ENCODE data around the gene THBD.

The THBD gene

GRCh38 chr20:23007462-23007861 is 42.0 kb downstream of the THBD start:
- TF ChIP-seq CTCF (IDR thresholded peaks at IDR 0.05; ENCODE audit: low read depth, low read length, missing control alignments): no peak
- no peak overlapping the region for H3K4me3 ChIP-seq (ENCODE audit: low read depth, low read length)
- no peak for DNase-seq (ENCODE audit: low read depth)
- in situ Hi-C loops (cut with HindIII; ENCODE audit: low sequenced_read_pairs): no loop called here

GRCh38 chr20:23005776-23006175 is 43.7 kb downstream of the THBD start:
- DNase-seq (ENCODE audit: low read depth): no peak
- no peak overlapping the region for H3K4me3 ChIP-seq (ENCODE audit: low read depth, low read length)
- no peak for TF ChIP-seq CTCF (IDR thresholded peaks at IDR 0.05; ENCODE audit: low read depth, low read length, missing control alignments)
- in situ Hi-C loops (cut with HindIII; ENCODE audit: low sequenced_read_pairs): no loop called here

GRCh38 chr20:23003881-23004460 is 45.5 kb downstream of the THBD start:
- DNase-seq (ENCODE audit: low read depth): no peak
- in situ Hi-C loops (cut with HindIII; ENCODE audit: low sequenced_read_pairs): no loop called here
- TF ChIP-seq CTCF (IDR thresholded peaks at IDR 0.05; ENCODE audit: low read depth, low read length, missing control alignments): no peak
- no peak overlapping the region for H3K4me3 ChIP-seq (ENCODE audit: low read depth, low read length)

GRCh38 chr20:23003077-23003635 is 46.3 kb downstream of the THBD start:
- in situ Hi-C loops (cut with HindIII; ENCODE audit: low sequenced_read_pairs): no loop called here

GRCh38 chr20:23002276-23002675 is 47.2 kb downstream of the THBD start:
- in situ Hi-C loops (cut with HindIII; ENCODE audit: low sequenced_read_pairs): no loop called here

More at GRCh38 chr20:23003077-23003635, 46.3 kb downstream of the THBD start:
- no peak overlapping the region for H3K4me3 ChIP-seq (ENCODE audit: low read depth, low read length)
- no peak for TF ChIP-seq CTCF (IDR thresholded peaks at IDR 0.05; ENCODE audit: low read depth, low read length, missing control alignments)
- DNase-seq (ENCODE audit: low read depth): no peak

GRCh38 chr20:23000232-23000947 is 49.1 kb downstream of the THBD start:
- no peak for DNase-seq (ENCODE audit: low read depth)
- in situ Hi-C loops (cut with HindIII; ENCODE audit: low sequenced_read_pairs): no loop called here

More at GRCh38 chr20:23002276-23002675, 47.2 kb downstream of the THBD start:
- no peak for DNase-seq (ENCODE audit: low read depth)
- no peak overlapping the region for H3K4me3 ChIP-seq (ENCODE audit: low read depth, low read length)
- TF ChIP-seq CTCF (IDR thresholded peaks at IDR 0.05; ENCODE audit: low read depth, low read length, missing control alignments): no peak

More at GRCh38 chr20:23000232-23000947, 49.1 kb downstream of the THBD start:
- no peak overlapping the region for H3K4me3 ChIP-seq (ENCODE audit: low read depth, low read length)
- no peak for TF ChIP-seq CTCF (IDR thresholded peaks at IDR 0.05; ENCODE audit: low read depth, low read length, missing control alignments)

Data from astrocyte of the cerebellum (primary cell).